ENCODE measurements around the gene GZF1.

The GZF1 gene

GRCh38 chr20:23350196-23350903 lies 11.6 kb upstream of the GZF1 start, which contains the start of gene NXT1:
Gene NXT1, plus strand, starts transcription at chr20:23350791. Its CDS starts 3,251 bp downstream, at chr20:23354042.
- TF ChIP-seq, protein P1, sequence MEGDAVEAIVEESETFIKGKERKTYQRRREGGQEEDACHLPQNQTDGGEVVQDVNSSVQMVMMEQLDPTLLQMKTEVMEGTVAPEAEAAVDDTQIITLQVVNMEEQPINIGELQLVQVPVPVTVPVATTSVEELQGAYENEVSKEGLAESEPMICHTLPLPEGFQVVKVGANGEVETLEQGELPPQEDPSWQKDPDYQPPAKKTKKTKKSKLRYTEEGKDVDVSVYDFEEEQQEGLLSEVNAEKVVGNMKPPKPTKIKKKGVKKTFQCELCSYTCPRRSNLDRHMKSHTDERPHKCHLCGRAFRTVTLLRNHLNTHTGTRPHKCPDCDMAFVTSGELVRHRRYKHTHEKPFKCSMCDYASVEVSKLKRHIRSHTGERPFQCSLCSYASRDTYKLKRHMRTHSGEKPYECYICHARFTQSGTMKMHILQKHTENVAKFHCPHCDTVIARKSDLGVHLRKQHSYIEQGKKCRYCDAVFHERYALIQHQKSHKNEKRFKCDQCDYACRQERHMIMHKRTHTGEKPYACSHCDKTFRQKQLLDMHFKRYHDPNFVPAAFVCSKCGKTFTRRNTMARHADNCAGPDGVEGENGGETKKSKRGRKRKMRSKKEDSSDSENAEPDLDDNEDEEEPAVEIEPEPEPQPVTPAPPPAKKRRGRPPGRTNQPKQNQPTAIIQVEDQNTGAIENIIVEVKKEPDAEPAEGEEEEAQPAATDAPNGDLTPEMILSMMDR (IDR thresholded peaks at IDR 0.05; ENCODE audit: insufficient read depth, low read depth, low read length, missing control alignments), result no peak
- DNase-seq (ENCODE audit: low read depth), result peak; percentile 98
- H3K4me3 ChIP-seq (ENCODE audit: low read depth, low read length), result peak within 1 kb of the TSS; percentile 89

DNA sequence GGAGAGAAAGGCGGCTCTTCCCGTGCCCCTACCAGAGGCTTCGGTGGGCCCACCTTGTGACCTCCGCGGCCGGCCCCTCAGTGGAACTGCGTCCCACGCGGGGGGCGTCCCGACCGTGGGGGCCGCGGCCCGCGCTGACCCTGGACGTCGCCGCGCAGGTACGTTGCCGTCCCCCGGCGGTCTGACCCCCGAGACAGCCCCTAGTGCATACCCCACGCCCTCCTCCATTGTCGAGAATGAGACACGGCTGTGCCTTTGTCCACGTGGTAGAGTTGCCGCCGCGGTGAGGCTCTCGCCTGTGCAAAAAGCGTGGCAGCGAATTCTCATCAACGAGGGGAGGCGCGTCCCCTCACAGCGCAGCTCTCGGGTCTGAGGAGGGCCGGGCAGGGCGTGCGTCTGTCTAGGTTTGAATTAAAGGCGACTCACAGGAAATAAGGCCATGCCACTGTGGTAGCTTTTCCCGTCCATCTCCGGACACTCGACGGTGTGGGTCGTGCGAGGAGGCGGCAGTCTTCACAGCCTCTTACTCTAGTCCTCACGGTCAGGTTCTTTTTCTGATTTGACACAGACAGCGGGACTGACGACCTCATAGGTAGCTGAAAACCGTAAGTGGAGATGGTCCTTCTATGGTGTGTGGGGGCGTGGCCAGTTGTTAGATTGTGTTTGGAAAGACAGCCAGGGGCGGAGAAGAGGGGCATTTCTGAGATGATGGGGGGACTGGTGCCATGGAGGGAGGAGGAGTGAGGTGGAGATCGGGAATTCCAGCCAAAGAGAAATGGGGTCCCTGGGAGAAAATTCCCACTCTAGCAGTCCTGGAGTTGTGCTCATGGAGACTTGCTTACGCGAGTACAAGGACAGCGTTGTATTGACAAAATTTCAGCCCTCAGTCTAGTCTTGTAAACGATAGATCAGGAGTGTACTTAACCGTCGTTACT lies 10.8 kb upstream of the GZF1 start:
- H3K4me3 ChIP-seq (ENCODE audit: low read depth, low read length), result peak overlapping the region; percentile 89
- TF ChIP-seq, protein P1 (IDR thresholded peaks at IDR 0.05; ENCODE audit: insufficient read depth, low read depth, low read length, missing control alignments), result no peak
- peak; percentile 75 for DNase-seq (ENCODE audit: low read depth)

DNA sequence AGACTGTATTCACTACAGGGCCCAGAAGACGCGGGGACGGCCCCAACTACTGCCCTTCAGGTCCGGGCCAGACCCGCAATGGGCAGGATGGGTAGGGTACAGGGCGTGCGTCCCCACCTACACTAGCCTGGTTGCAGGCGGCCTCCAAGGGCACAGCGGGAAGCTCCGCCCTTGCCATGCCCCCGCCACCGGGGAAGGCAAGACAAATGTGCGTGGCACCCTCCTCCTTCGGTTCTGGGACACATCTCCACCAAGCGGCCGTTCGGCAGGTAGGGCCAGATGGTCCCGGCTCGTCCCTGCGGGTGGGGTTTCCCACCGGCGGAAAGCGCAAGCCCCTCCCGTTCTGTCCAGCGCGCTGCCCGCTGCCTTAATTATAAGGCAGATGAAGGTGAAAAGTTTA lies 5.8 kb upstream of the GZF1 start:
- no peak overlapping the region for H3K4me3 ChIP-seq (ENCODE audit: low read depth, low read length)
- no peak for DNase-seq (ENCODE audit: low read depth)
- TF ChIP-seq, protein P1 (IDR thresholded peaks at IDR 0.05; ENCODE audit: insufficient read depth, low read depth, low read length, missing control alignments), result no peak

- peak; percentile 100 for DNase-seq (ENCODE audit: low read depth)
- H3K4me3 ChIP-seq (ENCODE audit: low read depth, low read length), result peak overlapping the region; percentile 77
- TF ChIP-seq, protein P1 (IDR thresholded peaks at IDR 0.05; ENCODE audit: insufficient read depth, low read depth, low read length, missing control alignments), result peak; percentile 2
Measured at GRCh38 chr20:23357767-23358562, 4.0 kb upstream of the GZF1 start.

DNA sequence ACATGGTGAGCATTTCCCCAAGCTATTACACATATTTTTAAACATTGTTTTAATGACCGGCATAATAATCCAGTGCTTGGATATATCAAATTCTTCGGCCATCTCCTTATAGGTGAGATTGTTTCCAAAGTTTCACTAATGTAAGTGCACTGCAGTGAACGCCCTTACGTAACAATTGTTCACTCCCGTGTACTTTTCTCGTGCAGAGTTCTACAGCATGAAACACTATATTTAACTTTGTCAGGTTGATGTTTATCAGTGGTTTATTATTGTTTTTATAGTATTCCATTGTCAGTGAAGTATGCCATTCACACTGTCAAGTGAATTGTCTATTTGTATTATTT lies 3.4 kb upstream of the GZF1 start:
- H3K4me3 ChIP-seq (ENCODE audit: low read depth, low read length), result peak overlapping the region; percentile 48
- DNase-seq (ENCODE audit: low read depth), result no peak
- TF ChIP-seq, protein P1 (IDR thresholded peaks at IDR 0.05; ENCODE audit: insufficient read depth, low read depth, low read length, missing control alignments), result no peak

DNA sequence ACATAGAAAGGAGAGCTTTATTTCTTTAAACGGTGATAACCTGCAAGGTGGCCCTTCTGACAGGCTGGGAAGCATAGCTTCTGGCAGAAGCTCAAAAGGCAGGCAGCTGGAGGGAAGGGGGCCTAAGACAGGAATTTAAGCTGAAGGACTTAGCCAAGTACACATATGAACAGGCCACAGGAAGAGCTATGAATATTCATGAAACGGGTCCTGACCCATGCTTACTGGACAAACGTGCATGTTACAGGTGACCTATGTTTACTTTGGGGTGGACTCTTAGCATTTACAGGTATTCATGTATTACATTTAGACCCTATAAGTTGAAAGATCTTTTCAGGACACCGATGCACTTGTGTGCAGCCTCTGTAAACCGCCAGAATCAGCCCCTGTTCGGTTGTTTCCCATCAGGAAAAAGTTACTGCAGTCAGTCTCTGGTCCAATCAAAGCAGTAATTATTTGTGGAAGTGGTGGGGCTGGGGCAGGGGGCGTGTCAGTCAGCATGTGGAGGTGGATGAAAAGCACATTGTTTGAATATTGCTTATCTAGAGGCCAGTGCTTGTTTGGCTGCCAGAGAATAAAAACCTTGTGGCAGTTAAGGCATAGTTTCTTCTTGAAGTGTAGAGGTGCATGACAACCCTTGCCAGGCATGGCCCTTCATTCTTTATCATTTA lies 2.9 kb upstream of the GZF1 start:
- H3K4me3 ChIP-seq (ENCODE audit: low read depth, low read length), result no peak overlapping the region
- TF ChIP-seq, protein P1 (IDR thresholded peaks at IDR 0.05; ENCODE audit: insufficient read depth, low read depth, low read length, missing control alignments), result no peak
- no peak for DNase-seq (ENCODE audit: low read depth)
